ACHN (cell line): Measurements from ENCODE around the gene ANKDD1A.

Source experiments
- DNase-seq: peaks from one replicate; pipeline ENCODE4 v3.0.0-alpha.2; 2015
- in situ Hi-C: cut with HindIII; loops from 2 replicates; pipeline ENCODE4 v1.10.0; 2017; ENCODE audit warnings: low sequenced_read_pairs, low pct_ligation_motif_present, low pct_unique_long_range_greater_than_20kb

ANKDD1A gene

DNA sequence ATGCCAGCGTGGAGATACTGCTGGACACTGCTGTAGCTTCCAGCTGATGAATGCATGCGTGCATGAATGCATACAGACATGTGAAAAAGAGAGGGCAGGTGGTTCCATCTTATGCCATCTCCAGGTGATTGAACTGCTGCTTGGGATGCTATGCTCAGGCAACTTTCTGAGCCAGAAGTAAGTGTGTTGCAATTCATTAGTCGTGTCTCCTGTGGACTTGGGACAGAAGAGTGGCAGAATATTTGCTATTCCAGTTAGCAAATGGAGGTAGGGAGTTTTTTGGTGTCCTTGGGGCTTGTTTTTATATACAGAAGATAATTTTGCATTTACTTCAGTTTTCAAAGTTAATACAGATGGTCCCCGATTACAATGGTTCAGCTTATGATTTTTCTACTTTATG is 33.3 kb downstream of the ANKDD1A start:
- DNase-seq = no peak
- in situ Hi-C loops = no loop called here

DNA sequence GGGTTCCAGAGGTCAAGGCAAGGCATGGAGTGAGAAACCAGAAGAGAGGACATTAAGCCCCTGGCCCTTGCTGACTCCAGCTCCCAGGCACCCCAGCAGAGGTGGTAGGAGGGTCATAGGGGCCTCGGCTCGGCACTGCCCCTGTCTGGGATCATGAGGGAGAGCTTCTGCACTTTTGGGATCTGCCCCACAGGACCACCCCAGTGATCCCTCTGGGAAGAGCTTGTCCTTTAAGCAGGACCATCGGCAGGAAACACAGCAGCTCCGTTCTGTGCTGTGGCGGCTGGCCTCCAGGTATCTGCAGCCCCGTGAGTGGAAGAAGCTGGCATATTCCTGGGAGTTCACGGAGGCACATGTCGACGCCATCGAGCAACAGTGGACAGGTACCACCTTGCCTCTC is 35.5 kb downstream of the ANKDD1A start:
- in situ Hi-C loops = no loop called here
- no peak for DNase-seq

GRCh38 chr15:64948916-64949315 is 37.2 kb downstream of the ANKDD1A start:
- DNase-seq = no peak
- in situ Hi-C loops = no loop called here

- no peak for DNase-seq
- in situ Hi-C loops = no loop called here
Observed at GRCh38 chr15:64949383-64950186, 37.9 kb downstream of the ANKDD1A start.

DNA sequence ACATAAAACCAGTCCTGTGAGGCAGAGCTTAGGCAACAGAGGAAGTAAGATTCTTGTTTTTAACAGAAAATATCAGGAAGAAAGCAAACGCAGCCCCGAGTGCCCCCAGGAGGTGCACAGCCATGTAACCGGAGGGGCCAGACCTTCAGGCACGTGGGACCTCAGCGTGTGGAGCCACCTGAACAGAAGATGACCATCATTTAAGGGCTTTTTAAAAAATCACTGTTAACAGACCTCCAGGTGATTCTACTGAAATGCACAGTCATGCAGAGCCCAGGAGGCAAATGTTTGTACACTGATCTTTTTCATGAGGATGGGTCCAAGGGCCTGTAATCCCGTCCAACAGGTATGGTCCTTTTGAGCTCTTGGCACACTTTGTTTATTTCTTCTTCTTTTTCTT is 39.2 kb downstream of the ANKDD1A start:
- in situ Hi-C loops = no loop called here
- DNase-seq = no peak

DNA sequence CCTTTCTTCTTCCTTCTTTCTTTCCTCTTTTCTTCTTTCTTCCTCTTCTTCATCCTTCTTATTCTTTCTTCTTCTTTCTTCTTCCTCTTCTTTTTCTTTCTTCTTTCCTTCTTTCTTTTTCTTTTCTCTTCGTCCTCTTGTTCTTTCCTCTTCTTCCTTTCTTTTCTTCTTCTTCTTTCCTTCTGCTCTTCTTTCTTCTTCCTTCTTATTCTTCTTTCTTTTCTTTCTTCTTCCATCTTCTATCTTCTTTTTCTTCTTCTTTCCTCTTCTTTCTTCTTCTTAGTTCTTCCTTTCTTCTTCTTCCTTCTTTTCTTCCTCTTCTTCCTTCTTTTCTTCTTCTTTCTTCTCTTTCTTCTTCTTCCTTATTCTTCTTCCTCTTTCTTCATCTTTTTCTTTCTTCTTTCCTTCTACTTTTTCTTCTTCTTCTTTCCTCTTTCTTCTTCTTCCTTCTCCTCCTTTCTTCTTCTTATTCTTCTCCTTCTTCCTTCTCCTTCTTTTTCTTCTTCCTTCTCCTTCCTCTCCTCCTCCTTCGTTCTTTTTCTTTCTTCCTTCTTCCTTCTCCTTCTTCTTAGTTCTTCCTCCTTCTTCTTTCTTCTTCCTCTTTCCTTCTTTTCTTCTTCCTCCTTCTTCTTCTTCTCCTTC is 40.2 kb downstream of the ANKDD1A start:
- no peak for DNase-seq
- in situ Hi-C loops = no loop called here

DNA sequence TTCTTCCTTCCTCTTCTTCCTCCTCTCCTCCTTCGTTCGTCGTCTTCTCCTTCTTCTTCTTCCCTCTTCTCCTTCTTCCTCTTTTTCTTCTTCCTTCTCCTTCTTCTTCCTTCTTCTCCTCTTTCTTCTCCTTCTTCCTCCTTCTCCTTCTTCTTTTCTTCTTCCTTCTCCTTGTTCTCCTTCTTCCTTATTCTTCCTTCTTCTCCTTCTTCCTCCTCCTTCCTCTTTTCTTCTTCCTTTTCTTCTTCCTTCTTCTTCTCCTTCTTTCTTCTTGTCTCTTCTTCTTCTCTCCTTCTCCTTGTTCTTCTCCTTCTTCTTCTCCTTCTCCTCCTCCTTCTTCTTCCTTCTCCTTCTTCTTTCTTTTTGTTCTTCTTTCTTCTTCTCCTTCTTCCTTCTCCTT is 42.7 kb downstream of the ANKDD1A start:
- in situ Hi-C loops = no loop called here
- no peak for DNase-seq

DNA sequence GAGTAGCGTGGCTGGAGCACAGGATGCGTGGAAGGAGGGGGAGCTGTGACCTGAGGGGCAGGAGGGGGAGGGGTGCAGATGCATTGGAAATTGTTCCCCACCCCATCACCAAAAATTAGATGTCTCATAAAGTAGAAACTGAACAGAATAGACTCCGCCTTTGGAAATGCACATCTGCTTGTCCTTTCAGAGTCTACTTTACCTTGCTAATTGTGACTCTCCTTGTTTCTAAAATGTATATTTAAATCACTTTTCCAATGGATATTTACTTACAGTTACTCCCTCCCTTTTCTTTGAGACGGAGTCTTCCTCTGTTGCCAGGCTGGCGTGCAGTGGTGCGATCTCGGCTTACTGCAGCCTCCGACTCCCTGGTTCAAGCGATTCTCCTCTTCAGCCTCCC is 47.4 kb downstream of the ANKDD1A start:
- in situ Hi-C loops = no loop called here
- DNase-seq = no peak

DNA sequence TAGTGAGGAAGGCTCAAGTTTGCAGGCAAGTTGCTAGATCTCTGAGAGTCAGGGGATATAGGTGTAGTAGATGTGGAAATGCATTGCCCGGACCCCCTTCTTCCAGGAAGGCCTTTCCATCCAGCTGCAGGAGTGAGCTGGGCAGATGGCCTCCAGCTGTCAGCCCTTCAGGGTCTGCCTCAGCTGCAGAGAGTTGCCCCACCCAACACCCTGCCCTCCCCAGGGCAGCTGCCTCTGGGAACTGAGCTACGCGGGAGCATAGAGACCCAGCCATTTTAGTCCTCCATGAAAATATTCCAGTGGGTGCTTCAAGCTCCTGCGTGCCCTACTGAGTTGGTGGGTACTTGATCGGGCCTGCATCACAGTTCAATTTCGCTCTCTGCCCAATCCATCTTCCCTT is 48.5 kb downstream of the ANKDD1A start:
- DNase-seq = no peak
- in situ Hi-C loops = no loop called here

GRCh38 chr15:64961013-64961412 is 49.3 kb downstream of the ANKDD1A start:
- in situ Hi-C loops = no loop called here
- no peak for DNase-seq

GRCh38 chr15:64969401-64969800 is 57.7 kb downstream of the ANKDD1A start:
- no peak for DNase-seq
- in situ Hi-C loops = no loop called here

DNA sequence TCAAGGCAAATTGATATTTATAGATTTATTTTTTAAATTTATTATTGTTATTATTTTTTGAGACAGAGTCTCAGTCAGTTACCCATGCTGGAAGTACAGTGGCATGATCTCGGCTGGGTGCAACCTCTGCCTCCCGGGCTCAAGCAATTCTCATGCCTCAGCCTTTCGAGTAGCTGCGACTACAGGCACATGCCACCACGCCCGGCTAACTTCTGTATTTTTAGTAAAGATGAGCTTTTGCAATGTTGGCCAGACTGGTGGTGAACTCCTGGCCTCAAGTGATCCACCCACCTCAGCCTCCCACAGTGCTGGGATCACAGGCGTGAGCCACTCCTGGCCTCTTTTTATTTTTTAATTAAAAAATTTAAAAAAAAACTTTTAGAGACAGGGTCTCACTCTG is 59.0 kb downstream of the ANKDD1A start:
- no peak for DNase-seq
- in situ Hi-C loops = no loop called here

DNA sequence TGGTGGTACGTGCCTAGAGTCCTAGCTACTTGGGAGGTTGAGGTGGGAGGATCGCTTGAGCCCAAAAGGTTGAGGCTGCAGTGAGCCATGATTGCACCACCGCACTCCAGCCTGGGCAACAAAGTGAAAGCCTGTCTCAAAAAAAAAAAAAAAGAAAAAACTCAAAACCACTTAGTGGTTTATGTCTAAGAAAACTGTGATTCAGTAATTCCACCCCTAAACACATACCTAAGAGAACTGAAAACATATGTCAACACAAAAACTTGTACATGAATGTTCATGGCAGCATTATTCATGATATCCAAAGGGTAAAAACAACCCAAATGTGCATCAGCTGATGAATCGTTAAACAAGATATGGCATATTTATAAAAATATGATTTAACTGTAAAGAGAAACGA is 63.7 kb downstream of the ANKDD1A start:
- in situ Hi-C loops = no loop called here
- DNase-seq = no peak

DNA sequence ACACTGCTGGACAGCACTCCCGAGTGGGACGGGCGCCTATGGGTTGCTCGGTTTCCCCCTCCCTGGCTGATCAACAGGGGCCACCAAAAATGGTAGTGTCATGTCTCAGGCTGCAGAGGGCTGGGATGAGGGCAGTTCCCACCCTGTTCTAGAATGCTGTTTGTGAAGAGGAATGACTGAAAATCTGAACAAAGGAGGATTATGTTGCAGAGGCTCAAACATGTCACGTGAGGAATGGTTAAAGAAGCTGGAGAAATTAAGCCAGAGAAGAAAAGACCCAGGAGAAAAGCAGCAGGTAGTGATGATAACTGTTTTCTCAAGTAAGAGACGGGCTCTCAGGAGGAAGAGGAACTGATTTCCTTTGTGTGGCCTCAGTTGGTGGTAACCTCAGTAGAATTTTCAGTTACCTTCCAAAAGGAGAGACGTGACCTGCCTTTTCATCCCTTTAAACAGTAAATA is 67.6 kb downstream of the ANKDD1A start:
- in situ Hi-C loops = no loop called here
- no peak for DNase-seq

- in situ Hi-C loops = no loop called here
- no peak for DNase-seq
Observed at GRCh38 chr15:64981812-64982431, 70.2 kb downstream of the ANKDD1A start.

DNA sequence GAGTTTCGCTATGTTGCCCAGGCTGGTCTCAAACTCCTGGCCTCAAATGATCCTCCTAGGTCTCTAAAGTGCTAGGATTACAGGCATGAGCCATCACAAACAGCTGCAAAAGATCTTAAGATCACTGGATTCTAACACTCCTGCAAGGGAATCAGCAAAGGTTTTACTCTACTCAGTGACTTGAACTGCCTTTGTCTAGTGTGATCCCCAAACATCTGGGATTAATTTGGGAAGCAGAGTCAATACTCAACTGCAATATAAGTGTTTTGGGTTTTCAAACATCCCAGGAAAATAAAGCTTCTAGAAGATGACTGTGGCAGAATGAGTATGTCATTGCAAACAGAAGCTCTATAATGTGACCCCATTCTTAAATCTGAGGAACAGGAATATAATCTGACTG is 70.8 kb downstream of the ANKDD1A start:
- no peak for DNase-seq
- in situ Hi-C loops = no loop called here

DNA sequence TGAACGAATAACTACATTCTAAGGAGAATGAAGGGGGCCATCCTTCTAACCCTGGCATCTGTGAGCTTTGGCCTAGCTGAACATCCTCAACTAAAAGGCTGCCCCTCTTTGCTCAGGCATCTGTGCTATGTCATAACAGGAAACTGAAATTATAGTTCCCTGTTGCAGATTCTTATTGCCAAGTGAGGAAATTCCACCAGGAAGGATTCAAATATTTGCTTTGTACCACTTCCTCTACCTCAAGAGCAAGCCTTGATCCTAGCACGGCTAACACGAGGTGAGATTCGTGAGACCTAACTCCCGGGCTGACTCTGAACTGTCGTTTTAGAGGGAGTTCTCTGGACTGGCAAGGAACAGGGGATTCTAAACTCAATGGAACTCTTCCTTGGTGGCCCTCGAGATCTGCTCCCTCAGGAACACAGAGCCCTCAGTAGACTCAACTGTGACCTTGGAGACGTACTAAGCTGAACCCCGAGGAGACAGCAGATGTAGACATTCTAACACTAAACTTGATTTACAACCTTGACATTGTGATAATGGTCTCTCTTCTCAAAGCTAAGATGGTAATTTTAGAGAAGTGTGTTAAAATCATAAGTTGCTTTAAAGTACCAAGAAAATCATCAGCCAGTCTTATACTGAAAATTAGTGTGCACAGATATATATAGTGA is 73.8 kb downstream of the ANKDD1A start:
- DNase-seq = no peak
- in situ Hi-C loops = no loop called here

- in situ Hi-C loops = no loop called here
- no peak for DNase-seq
Observed at GRCh38 chr15:64987136-64987535, 75.4 kb downstream of the ANKDD1A start.

- in situ Hi-C loops = no loop called here
- DNase-seq = peak; percentile 91
Observed at GRCh38 chr15:64989416-64990167, 77.9 kb downstream of the ANKDD1A start, which contains the start of gene SPG21. Gene SPG21 (minus strand): TSS chr15:64989914. CDS start chr15:64983569, 6,345 bp downstream.
